SK-N-SH treated with all-trans-retinoic acid at 6 μM for 48 hours (cell line): ENCODE data around the gene TSKS.

Experiments
- RARB ChIP-seq: fragments of 250-450 bp; sonication (Bioruptor Pico); IDR thresholded peaks from 2 replicates; pipeline ENCODE4 v1.8.0; 2021; ENCODE audit warnings: mild to moderate bottlenecking, moderate library complexity
- ZNF565 ChIP-seq: fragments of 450-650 bp; formaldehyde crosslinking; conservative IDR thresholded peaks from 2 replicates; pipeline ENCODE4 v1.5.0; 2020; ENCODE audit warnings: low read depth, mild to moderate bottlenecking, moderate library complexity

DNA sequence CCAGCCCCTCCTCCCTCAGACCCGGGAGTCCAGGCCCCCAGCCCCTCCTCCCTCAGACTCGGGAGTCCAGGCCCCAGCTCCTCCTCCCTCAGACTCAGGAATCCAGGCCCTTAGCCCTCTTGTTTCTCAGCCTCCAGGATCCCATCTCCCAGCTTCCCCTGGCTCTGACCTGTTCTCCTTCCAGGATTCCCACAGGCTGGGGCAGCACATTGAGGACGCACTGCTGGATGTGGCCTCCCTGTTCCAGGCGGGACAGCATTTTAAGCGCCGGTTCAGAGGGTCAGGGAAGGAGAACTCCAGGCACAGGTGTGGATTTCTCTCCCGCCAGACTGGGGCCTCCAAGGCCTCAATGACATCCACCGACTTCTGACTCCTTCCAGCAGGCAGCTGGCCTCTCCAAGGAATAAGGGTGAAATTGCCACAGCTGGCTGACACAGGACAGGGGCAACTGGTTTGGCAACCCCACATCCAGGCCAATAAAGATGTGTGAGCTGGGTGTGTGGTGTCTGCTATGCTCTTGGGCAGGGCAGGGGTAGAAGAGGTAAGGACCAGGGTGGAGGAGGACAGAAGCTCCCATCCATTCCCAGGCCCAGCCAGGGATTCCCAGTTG lies 49.8 kb downstream of the TSKS start:
- no peak for TF ChIP-seq RARB (CRISPR knock-in tag)
- TF ChIP-seq ZNF565 (CRISPR knock-in tag), result no peak
